Myometrial cell (primary cell): ENCODE results near the gene SPRY2. TPM values are rescaled to one million over a fixed set of nuclear protein-coding genes. Genes with fewer than 3 reads are reported as not detected.

Experiments used
- total RNA-seq: library from RNA; depleted of rRNA; stranded (reverse); fragments of >200 nt; gene quantifications from 2 replicates; pipeline ENCODE4 v1.2.3, GENCODE V29; 2015

The SPRY2 gene, protein sequence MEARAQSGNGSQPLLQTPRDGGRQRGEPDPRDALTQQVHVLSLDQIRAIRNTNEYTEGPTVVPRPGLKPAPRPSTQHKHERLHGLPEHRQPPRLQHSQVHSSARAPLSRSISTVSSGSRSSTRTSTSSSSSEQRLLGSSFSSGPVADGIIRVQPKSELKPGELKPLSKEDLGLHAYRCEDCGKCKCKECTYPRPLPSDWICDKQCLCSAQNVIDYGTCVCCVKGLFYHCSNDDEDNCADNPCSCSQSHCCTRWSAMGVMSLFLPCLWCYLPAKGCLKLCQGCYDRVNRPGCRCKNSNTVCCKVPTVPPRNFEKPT
- total RNA-seq: 7.2 and 8.0 TPM in 2 replicates

DNA sequence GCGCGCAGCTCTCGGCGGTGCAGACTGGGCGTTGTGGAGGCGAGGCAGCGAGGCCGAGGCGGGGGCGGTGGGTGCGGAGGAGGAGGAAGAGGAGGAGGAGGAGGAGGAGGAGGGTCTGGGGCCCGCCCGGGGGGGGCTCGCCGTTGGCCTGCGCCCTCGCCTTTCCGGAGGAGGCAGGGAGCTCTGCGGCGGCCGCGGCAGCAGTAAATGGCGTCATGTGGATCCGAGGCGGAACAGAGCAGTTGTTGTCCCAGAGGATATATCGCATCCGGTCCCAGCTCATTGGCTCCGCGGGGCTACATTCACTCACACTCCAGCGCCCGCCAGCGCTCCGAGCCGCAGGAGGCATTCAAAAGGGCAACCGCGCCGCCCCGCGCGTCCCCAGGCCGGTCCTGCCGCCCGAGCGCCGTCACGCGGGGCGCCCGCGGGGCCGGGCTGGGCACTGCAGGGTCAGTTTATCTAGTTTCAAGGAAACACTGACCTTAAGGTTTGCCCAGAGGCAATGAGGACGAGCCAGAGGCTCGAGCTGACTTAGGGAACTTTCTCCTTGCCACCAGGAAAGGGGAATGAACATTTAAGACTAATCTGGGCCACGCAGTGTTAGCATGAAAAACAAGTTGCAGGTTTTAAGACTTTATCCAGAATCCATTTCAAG lies at the start of gene SPRY2:
Gene SPRY2, minus strand, starts transcription at position 26 of the 655 bp plus-strand sequence. CDS start 3,421 bp downstream, outside the sequence.

